Esophagus muscularis mucosa (tissue), 4 donors: Measurements from ENCODE around the gene CUBN.

ENCODE experiments used
- CTCF ChIP-seq, 3 experiments: fragments of 200-600 bp in 2 of 3; fragments of 450-650 bp in 1 of 3; sonication (generic) in 2 of 3; IDR thresholded peaks; one replicate each; pipeline ENCODE4 v1.5.1; 2017 to 2019; ENCODE audit warnings: antibody characterized with exemption in 3 of 3, mild to moderate bottlenecking in 2 of 3, moderate library complexity in 1 of 3
- EP300 ChIP-seq: sonication (generic); formaldehyde crosslinking; IDR thresholded peaks from one replicate; pipeline ENCODE4 v1.6.1; 2017; ENCODE audit warnings: antibody characterized with exemption
- POLR2A ChIP-seq: fragments of 450-650 bp; IDR thresholded peaks from one replicate; pipeline ENCODE4 v1.6.1; 2017; ENCODE audit warnings: antibody characterized with exemption, moderate library complexity, mild to moderate bottlenecking, low read depth
- POLR2AphosphoS5 ChIP-seq, 2 donors: sonication (generic); formaldehyde crosslinking; IDR thresholded peaks; one replicate each; pipeline ENCODE4 v1.6.1; 2017; ENCODE audit warnings: antibody characterized with exemption in 2 of 2

- TF ChIP-seq CTCF (IDR thresholded peaks at IDR 0.05) (no peak), POLR2A (no peak), EP300 (no peak), POLR2AphosphoS5 (IDR thresholded peaks at IDR 0.05) (peak in 1 of 2 donors; percentile 21)
Measured at GRCh38 chr10:16999665-17000451, 129.8 kb downstream of the CUBN start.
